Ramos (cell line): ENCODE data around the gene RCVRN.

Experiments used
- in situ Hi-C: fragments of 300-500 bp; cut with MboI; formaldehyde crosslinking; loops from one replicate; pipeline ENCODE4 v1.14.3; 2022; ENCODE audit warnings: low sequenced_read_pairs; ENCODE audit not compliant: unreplicated experiment

The RCVRN gene

DNA sequence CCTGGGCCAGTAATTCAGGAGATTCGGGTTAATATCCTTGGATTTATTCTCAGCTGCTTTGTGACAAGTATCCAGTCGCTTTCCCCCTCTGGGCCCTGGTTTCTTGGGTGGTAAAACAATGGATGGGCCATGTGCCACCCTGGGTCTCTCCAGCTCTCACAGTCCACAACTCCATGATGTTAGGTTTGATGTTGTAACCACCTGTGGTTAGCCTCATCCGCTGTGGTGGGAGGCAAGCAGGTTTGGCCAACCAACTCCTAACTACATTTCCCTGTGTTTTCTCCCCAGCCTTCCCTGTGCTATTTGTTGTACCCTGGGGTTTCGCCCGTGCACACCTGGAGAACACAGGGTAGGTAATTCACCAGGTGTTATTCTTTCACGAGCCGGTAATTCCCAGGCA is 44.2 kb downstream of the RCVRN start:
- in situ Hi-C loops: no loop called here

- in situ Hi-C loops: no loop called here
These were observed 45.3 kb downstream of the RCVRN start for GRCh38 chr17:9859781-9860180.

- in situ Hi-C loops: no loop called here
These were observed 50.0 kb downstream of the RCVRN start for GRCh38 chr17:9855036-9855435.

DNA sequence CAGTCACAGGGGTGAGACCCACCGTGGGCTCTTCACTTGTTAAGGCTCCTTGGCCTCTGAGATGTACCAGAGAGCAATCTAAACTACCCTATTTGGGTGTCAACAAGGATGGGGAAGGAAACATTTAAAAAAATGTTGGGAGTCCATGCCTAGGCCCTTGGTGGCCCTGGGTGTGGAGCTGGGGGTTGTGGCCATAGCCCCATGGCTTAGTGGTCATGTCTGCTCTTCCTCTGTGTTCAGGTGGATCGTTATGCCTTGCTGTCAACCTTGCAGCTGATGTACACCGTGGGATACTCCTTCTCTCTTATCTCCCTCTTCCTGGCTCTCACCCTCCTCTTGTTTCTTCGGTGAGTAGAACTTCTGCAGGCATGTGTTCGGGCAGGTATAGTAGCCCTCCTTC is 50.8 kb downstream of the RCVRN start:
- in situ Hi-C loops: no loop called here

DNA sequence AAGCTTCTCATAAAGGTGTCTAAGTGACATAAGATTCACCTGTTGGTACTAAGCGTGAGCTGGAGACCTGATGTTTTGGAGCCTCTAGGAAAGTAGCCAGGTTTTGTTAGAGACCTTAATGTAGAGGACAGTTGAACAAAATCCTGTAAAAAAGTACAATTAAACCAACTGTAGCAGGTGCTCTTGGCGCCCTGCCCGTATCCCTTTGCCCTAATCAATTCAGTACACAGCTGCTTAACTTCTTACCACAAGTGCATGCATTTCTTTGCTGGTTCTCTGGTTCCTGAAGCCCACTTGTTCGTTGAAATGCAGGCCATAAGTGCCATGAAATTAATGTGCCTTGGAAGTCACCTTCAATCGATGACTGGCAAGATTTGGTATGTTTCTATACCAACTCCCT is 54.9 kb downstream of the RCVRN start:
- in situ Hi-C loops: no loop called here
